ENCODE measurements around the gene SACS. TPM values are rescaled to one million over a fixed set of nuclear protein-coding genes. Genes with fewer than 3 reads are reported as not detected.
"Not testable (repeated sequence)": the region's sequence is repeated elsewhere in the genome, so short reads cannot be mapped to it uniquely, and the experiment has no call there.

SACS gene
- polyA plus RNA-seq, 10 donors = 45.2 to 81.5 (median 55.6) TPM

GRCh38 chr13:23458989-23459388 lies 25.5 kb upstream of the SACS start:
- no peak for DNase-seq

GRCh38 chr13:23456437-23457210 lies 23.1 kb upstream of the SACS start:
- no peak for DNase-seq

DNA sequence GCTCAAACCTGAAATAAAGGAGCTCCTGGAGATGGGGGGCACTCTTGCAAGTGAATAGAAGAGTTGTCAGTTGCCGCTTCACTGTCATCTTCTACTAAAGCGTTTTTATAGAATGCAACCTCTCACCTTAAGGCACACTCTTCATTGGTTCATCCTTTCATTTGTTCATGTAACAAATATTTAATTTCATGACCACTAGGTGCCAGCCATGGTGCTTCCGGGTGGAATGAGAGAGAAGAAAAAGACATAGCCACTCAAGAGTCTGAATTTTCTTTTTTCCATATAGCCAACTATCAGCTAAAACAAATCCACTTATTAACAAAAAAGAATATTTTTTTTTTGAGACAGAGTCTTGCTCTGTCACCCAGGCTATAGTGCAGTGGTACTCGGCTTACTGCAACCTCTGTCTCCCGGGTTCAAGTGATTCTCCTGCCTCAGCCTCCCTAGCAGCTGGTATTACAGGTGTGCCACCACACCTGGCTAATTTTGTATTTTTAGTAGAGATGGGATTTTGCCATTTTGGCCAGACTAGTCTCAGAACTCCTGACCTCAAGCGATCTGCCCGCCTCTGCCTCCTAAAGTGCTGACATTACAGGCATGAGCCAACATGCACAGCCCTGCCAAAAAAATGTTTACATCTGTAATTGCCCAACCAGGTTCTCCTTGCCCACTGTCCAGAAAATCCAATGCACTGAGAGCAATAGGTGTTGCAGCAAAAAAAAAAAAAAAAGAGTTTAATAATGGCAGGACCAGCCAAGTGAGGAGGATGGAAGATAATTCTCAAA lies 22.1 kb upstream of the SACS start:
- DNase-seq = no peak

DNA sequence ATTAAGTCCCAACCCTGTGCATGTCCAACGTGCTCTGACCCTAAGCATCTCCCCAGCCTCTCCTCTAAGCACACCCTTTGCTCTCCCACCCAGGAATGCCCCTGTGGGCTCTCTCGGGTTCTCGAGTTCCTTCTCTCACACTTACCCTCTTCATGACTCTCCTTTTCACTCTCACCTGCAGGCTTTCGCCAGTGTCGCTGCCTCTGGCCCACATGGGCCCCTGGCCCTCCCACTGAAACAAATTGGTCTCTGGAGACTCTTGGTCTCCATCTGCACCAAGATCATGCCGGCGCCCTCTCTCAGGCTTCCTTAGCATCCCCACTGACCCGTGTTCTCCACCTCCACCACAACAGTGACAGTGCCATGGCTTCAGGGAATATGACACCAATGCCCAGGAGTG lies 19.6 kb upstream of the SACS start:
- no peak for DNase-seq

DNA sequence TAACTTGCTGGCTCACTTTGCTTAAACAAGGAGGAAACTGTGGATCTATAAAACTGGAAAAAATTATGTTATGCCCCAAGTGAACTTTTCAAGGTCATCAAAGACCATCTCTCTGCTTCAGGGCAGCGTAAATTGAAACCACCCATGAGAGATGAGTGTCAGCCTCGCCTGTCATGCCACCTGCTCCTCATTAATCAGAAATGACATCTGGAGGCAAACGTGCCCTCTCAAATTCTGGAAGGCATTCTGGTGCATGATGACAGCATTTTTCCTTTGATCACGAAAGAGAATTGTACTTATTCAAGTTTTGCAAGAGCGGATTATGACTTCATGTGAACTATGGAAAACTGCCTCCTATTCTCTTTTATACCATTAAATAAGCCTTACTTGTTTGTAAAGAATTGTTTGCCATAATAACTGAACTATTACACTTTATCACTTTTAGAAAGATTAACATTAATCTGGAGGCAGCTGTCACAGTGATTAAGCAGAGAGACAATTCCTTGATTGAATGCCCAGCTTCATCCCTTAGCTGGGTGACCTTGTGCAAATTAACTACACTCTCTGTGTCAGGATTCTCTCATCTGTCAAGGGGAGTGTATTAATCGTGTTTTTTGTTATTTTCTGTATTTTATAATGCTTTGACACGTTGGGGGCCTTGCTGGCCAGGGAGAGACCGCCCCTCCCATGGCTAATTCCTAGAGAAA lies 17.0 kb upstream of the SACS start:
- DNase-seq = peak; percentile 79 to 84 (median 81)

GRCh38 chr13:23449398-23450162 lies 16.1 kb upstream of the SACS start:
- DNase-seq = no peak

DNA sequence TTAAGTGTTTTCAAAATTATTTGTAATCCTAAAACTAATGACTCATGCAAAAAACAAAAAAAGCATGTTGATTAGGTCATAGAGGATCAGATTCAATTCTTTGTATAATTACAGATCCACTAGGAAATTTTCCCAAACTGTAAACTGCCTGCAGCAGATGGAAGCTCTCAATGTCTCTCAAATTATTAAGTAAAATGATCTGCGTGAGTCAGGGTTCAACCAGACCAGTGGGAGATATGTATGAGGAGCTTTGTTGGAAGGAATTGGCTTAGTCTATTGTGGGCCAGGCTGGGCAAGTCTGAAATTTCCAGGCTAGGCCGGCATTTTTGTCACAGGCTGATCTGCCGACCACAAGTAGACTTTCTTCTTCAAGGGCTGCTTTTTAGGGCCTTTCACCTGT lies 14.4 kb upstream of the SACS start:
- peak in 2 of 3 donors; percentile 51 to 73 for DNase-seq

- DNase-seq = no peak
These were observed 12.3 kb upstream of the SACS start for GRCh38 chr13:23445794-23446193.

GRCh38 chr13:23443878-23444277 lies 10.4 kb upstream of the SACS start:
- DNase-seq = no peak

- DNase-seq = no peak
These were observed 9.6 kb upstream of the SACS start for GRCh38 chr13:23443110-23443509.

- no peak for DNase-seq
These were observed 7.5 kb upstream of the SACS start for GRCh38 chr13:23440821-23441618.

DNA sequence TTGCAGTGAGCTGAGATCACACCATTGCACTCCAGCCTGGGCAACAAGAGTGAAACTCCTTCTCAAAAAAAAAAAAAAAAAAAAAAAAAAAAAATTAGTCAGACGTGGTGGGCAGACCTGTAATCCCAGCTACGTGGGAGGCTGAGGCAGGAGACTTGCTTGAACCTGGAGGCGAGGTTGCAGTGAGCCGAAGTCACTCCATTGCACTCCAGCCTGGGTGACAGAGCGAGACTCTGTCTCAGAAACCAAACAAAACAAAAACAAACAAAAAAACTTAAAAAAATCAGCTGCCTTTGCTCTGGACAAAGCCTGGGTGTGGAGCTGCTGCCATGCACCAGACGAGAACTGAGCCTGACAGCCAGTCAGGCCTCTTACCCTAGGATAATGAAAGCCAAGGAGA lies 6.8 kb upstream of the SACS start:
- not testable (repeated sequence) for DNase-seq

GRCh38 chr13:23437916-23438315 lies 4.4 kb upstream of the SACS start:
- DNase-seq = no peak

DNA sequence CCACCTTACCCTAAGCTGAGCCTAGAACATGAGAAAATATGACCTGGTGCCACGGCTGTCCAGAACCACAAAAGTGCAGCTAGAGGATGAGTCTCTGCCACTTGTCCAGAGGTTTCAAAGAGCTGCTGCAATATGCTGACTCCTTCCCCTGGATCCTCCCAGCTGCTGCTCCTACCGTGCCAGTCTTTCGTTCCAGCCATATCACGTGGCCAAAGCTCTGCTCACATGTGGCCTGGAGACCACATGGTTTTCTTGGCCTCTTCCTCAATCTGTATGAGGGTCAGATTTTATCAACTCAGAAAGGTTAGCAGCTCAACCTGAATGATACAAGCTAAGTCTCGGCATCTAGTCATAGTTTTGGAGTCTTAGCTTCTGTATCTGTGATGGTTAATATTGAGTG lies 3.2 kb upstream of the SACS start:
- DNase-seq = peak in 1 of 3 donors; percentile 45

GRCh38 chr13:23434491-23434890 lies 989 bp upstream of the SACS start:
- DNase-seq = no peak

DNA sequence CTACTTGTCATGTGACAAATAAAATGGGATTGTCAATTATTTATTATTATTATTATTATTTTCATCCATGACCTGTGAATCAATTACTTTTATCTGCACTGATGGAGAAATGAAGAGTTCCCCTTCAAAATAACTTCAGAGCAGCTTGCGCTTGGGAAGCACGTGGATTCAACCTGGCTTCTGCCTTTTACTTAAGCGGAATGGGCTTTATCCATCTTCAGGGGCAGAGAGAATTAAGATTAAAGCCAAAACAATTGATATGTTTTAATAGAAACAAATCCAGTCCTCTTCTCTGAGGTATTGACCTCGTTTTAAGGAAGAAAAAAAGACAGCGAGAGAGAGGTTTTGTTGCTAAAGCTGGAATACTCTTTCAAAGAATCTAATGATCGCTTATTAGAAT lies 876 bp downstream of the SACS start:
- peak in 1 of 3 donors; percentile 18 for DNase-seq

- DNase-seq = no peak
These were observed 2.8 kb downstream of the SACS start for GRCh38 chr13:23430664-23431063.

DNA sequence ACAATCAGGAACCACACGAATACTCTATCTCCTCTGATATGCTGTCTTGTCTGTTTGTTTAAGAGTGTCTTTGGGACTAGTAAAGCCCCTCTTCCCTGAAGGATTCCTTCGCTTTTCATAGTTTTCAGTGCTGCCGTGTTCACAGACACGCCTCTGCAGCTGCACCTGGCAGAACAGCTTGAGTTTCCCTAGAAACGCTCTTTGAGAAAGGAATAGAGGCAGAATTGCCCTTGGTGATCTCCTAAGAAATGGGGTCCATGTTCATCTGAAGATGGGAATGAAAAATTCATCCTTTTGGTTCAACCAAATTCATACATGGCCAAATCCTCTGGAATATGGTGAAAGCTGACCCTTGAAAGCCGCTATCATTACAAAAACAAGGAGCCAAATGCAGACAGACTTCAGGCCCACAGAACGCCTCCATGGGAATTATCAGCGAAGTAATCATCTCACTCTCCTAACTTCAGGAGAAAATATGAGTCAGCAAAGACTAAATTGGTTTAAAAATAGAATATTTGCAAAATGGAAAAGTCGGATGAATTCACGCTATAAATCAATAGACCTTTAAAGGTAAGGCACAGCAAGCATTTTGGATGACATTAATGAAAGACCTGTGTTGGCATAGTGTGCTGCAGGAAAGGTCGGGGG lies 5.5 kb downstream of the SACS start:
- peak in 1 of 3 donors; percentile 76 for DNase-seq

GRCh38 chr13:23427342-23427843 lies 6.1 kb downstream of the SACS start:
- peak; percentile 44 to 86 (median 69) for DNase-seq

- DNase-seq = no peak
These were observed 11.9 kb downstream of the SACS start for GRCh38 chr13:23421596-23421995.

Measured in muscle of back (tissue), 11 donors.